Colon (tissue), 2 donors: ENCODE measurements around the gene RGL1.

Experiments
- FAIRE-seq: peaks from 2 replicates; lab custom pipeline; 2012; peaks lifted over from hg19 to GRCh38; lab: Jason Lieb, UNC
- donor health status: control.
- donor health status: control.

The RGL1 gene

GRCh38 chr1:183889095-183889494 is 84.2 kb downstream of the RGL1 start:
- FAIRE-seq: no peak

DNA sequence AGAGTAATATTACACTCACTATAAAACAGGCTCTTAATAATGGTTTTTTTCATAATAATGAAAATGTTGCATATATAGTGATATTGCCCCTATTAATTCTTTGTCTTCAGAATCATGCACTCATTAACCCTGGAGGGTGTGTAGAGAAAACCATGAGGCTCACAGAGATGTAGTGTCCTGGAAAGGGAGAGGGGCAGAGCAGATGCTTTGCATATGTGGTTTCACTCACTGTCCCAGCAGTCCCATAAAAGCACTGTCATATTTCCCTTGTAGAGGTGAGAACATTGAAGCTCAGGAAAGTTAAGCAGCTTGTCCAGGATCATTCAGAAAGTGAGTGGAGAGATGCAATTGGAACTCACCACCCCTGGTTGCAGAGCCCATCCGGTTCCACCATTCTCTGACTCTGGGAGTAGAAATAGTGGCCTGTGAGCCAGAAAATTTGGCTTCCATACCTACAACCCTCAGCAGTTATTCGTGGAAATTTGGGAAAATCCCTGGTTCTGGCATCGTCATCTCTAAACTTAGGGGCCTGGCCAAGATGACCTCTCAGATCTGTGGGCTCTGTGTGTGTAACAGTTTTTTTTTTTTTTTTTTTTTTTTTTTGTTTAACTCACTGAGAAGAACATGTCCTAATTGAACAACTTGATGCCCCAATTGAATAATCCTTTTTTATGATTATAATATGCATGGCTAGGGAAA is 86.4 kb downstream of the RGL1 start:
- no peak for FAIRE-seq

DNA sequence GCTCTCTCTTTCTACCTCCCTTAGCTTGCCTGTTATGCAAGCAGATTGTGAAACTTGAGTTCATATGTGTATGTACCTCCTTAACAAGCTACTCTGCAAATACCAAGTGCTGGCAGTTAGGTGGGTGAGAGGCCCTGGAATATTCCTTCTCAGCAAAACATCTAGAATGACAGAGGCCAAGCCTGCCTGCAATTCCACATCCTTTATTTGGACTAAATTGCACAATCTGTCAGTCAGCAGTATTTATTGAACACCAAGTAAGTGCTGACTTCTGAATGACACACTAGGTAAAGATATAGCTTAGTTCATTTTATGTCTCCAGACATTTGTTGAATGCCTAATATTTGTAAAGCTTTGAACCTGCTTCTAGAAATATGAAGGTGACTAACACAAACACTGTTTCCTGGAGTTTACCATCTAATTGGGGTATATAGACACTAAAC is 87.5 kb downstream of the RGL1 start:
- no peak for FAIRE-seq

GRCh38 chr1:183893561-183894289 is 88.8 kb downstream of the RGL1 start:
- no peak for FAIRE-seq

DNA sequence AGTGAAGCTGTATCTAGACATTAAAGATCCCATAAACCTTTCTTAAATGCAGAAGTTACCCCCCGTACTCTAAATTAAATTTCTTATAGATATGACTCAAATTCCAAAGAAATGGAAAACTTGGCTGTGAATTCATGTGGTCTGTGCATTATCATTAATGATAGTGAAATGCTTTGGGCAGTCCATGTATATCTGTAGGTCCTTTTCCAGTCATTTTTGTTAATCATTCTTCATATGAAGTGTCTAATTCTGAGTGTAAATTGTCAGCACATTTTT is 89.3 kb downstream of the RGL1 start:
- FAIRE-seq: no peak

GRCh38 chr1:183896466-183897048 is 91.6 kb downstream of the RGL1 start:
- no peak for FAIRE-seq

GRCh38 chr1:183898001-183898396 is 93.1 kb downstream of the RGL1 start:
- FAIRE-seq: no peak

GRCh38 chr1:183898610-183899009 is 93.7 kb downstream of the RGL1 start:
- FAIRE-seq: no peak

DNA sequence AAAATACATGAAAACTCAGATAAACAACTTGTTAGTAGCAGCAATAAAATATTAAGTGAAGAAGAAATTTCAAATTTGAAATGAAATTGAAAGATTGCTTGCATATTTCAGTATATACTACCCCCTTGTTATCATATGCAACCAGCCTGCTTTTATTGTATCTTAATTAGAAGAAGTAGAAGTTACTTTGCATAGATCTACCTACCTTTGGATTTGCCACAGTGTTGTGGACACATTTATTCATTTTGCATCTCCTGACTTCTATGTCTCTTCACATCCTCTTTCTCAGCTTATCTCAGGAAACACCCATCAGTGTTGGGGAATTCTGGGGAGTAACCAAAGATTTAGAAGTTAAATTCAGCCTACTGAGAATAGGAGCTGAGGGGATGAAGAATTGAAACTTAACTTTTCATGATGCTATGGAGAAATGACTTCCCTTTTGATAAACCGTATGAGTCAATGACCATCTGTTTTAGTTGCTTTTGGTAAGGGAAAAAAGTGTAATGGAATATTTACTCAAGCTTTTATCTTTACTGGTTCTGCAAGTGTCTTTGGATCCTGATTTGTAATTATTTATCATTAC is 96.9 kb downstream of the RGL1 start:
- no peak for FAIRE-seq

GRCh38 chr1:183903101-183903500 is 98.2 kb downstream of the RGL1 start:
- no peak for FAIRE-seq

DNA sequence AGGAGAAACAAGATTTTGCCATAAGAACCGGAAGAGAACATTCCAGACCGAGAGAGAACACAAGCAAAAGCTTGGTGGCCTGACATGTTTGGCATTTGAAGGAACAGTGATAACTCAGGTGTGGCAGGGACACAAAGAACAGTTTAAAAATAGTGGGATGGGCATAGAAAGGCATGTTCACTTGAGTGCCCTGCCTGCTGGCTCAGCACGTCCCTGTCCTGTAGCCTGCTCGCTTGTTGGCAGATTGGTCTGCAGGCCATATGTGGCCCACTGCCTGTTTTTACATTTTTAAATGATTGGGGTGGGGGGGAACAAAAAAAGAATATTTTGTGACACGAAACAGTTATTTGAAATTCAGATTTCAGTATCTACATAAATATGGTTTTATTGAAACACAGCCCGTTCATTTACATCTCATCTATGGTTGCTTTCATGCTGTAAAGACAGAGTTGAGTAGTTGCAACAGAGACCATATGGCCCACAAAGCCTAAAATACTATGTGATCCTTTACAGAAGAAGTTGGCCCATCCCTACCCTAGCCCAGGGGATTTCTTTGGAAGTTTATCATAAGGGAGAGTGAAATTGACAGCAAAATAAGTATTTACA is 100.7 kb downstream of the RGL1 start:
- no peak for FAIRE-seq

GRCh38 chr1:183907070-183907469 is 102.2 kb downstream of the RGL1 start:
- no peak for FAIRE-seq

DNA sequence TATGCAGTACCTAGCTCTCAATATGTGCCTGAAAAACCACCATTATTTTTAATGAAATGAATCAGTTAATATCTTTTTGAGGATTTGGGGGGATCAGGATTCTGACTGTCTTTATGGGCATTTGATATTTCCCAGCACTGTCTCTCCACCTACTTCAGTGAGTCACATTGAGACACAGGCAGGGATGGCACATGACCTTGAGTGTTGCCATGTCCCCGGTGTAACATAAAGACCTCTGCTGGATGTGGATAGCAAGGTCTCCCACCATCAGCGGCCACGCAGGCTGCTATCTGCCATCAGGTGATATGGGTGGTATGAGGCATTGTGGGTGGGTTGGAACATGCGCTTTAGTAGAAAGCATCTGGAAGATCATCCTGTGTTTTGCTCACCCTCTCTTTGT is 103.2 kb downstream of the RGL1 start:
- FAIRE-seq: no peak

DNA sequence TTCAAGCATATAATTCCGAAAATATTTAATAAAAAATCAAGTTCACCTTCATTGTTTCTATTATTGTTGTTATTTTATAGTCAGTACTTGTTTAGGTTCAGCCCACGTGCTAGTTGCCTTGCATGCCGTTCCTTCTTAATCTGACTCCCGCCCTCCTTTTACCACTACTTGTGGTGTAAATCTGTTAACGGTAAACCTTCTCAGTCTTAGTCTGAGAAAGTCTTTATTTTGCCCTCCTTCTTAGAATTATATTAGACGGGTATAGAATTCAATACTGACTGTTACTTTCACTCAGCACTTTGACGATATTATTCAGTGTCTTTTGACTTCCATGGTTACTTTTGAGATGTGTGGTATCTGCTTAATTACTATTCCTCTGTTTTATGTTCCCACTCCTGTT is 104.8 kb downstream of the RGL1 start:
- no peak for FAIRE-seq

DNA sequence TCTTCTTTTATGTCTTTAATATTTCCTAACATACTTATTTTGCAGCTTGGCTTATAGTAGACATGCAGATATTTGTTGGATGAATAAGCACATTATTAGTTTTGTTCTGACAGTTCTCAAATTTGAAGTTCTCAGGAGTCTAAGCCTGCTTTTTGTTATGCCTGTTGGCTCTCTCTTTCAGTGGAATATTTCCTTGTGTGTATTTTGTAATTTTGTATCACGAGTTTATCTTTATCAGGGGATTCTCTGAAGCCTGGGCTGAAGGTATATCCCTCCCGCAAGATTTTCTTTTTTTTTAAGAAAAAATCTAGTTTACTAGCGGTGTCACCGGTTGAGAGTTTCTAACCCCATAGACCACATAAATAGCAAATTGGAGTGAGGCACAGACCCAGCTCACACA is 105.9 kb downstream of the RGL1 start:
- no peak for FAIRE-seq

DNA sequence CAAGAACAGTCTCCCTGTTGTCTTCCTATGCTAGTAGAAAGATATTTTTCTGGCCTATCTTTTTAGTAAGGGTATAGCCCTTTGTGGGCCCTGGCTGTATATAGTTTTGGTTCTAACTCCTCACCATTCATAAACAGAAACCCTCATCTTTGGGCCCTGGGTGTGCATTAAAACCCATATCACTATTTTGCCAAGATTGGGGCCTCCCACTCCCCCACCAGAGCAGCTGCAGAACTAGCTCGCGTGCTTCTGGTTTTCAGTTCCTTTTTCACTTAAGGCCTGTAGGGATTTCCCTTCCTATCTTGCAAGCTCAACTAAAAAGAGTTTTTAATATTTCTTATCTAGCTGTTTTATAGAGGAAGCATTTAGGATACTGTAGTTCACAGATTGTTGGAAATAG is 106.4 kb downstream of the RGL1 start:
- FAIRE-seq: no peak

- no peak for FAIRE-seq
Observed at GRCh38 chr1:183912265-183912886, 107.5 kb downstream of the RGL1 start.

DNA sequence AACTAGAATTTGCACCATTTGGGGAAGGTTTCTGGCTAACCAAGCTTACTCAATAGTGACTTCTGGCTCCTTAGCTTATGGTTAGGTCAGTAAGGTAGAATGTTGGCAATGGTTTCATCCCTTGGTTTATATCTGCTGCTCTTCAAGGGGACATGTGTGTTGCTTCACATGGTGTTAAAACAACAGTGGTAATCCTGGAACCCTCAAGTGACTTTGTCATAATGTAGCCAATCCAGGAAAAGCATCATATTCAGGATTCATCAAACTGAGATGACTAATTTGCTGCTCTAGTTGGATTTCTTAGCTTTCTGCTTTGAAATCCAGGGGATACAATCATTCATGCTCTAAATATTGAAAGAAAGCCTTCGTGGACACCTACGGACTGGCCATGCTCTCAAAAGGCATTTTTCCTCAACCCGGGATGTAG is 108.7 kb downstream of the RGL1 start:
- no peak for FAIRE-seq

- FAIRE-seq: no peak
Observed at GRCh38 chr1:183914276-183914675, 109.4 kb downstream of the RGL1 start.

DNA sequence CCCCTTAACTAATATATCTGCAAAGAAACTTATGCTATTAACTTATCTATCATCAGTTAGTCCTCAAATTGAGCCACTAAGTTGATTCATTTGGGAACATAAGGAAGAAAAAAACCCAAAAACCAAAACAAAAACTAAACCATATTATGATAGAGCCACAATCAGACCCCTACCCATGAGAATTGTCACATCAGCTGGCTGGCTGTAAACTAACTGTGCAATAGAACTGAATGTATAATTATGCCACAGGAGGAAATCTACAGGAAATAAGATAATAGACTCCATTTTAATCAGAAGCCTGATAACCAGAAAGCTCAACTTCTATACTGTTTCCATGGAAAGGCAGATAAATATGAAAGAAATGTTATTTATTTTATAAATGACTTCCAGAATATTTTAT is 110.0 kb downstream of the RGL1 start:
- no peak for FAIRE-seq

DNA sequence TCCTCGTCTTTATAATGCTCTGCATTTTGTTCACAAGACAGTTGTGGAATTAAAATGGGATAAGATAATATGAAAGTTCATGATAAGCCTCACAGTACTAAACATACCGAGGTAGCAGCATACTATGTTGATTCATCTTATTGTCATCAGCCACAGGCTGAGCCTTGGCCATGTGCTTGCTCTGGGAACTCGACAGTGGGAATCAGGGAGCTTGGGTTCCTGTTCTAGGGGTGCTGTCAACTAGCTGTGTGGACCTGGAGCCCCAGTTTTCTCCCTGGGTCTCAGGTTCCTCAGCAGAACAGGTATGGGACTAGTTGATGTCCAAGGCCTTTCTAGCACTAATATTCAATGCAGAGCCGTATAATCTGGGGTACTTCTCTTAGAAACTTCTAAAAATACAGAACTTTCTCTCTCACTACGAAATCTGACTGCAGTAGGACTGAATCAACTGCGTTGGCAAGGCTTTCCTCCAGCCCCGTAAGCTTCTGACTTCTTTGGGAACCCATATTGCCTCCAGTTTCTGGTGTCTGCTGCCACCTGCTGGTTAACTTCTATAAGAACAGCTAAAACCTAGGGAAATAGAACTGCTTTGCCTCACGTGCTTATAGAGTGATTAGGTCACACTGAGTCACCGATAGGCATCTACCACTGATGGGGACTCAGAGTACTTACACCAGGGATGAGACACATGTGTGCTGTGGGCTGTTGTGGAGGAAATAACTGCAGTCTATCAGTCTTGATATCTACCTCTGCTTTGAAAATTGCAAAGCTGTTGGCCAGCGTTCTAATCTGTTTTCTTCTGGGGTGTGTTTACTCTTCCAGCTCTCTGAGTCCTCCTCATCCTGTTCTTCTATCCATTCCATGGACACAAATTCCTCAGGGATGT is 110.9 kb downstream of the RGL1 start:
- no peak for FAIRE-seq
